Subcutaneous abdominal adipose tissue (tissue), 5 donors: Measurements from ENCODE around the gene TMEM101.
"Not testable (repeated sequence)": the region's sequence is repeated elsewhere in the genome, so short reads cannot be mapped to it uniquely, and the experiment has no call there.

Source experiments
- H3K27ac ChIP-seq: one replicate; pipeline ENCODE4 v1.7.0; 2013; ENCODE audit warnings: low read depth, mild to moderate bottlenecking, inconsistent platforms, low read length, moderate library complexity
- H3K27me3 ChIP-seq, 5 donors: one replicate each; pipeline ENCODE4 v1.7.0; 2013; ENCODE audit warnings: low read length in 5 of 5, inconsistent platforms in 1 of 5; ENCODE audit not compliant: control insufficient read depth in 5 of 5, insufficient read depth in 4 of 5
- H3K36me3 ChIP-seq, 5 donors: one replicate each; pipeline ENCODE4 v1.7.0; 2013; ENCODE audit warnings: low read length in 5 of 5; ENCODE audit not compliant: control insufficient read depth in 5 of 5, insufficient read depth in 5 of 5
- H3K4me1 ChIP-seq, 5 donors: one replicate each; pipeline ENCODE4 v1.7.0; 2013; ENCODE audit warnings: low read length in 5 of 5, mild to moderate bottlenecking in 3 of 5, moderate library complexity in 1 of 5; ENCODE audit not compliant: control insufficient read depth in 5 of 5, insufficient read depth in 5 of 5
- H3K4me3 ChIP-seq, 5 donors: one replicate each; pipeline ENCODE4 v1.7.0; 2013; ENCODE audit warnings: low read length in 5 of 5, low read depth in 1 of 5
- H3K9ac ChIP-seq, 5 donors: one replicate each; pipeline ENCODE4 v1.7.0; 2013; ENCODE audit warnings: low read length in 5 of 5, mild to moderate bottlenecking in 4 of 5, moderate library complexity in 3 of 5
- H3K9me3 ChIP-seq, 5 donors: one replicate each; pipeline ENCODE4 v1.7.0; 2013; ENCODE audit warnings: low read length in 5 of 5; ENCODE audit not compliant: control insufficient read depth in 5 of 5
- donor health status: healthy.
- donor health status: healthy.
- donor health status: healthy.
- donor health status: healthy.
- donor health status: healthy.

The TMEM101 gene

GRCh38 chr17:43978078-43978477 lies 36.7 kb downstream of the TMEM101 start:
- H3K27me3 ChIP-seq: peaks cover 11 to 22% (median 11%) of the 10 kb centered on the region in 5 donors
- no peak overlapping the region for H3K9ac ChIP-seq
- H3K27ac ChIP-seq: no peak overlapping the region
- no peaks in the 10 kb centered on the region for H3K36me3 ChIP-seq
- H3K9me3 ChIP-seq: no peaks in the 10 kb centered on the region
- no peaks in the 10 kb centered on the region for H3K4me1 ChIP-seq
- H3K4me3 ChIP-seq: no peak overlapping the region

- Histone ChIP-seq H3K9ac (no peak overlapping the region), H3K4me1 (no peaks in the 10 kb centered on the region), H3K27ac (no peak overlapping the region), H3K36me3 (no peaks in the 10 kb centered on the region), H3K9me3 (no peaks in the 10 kb centered on the region), H3K4me3 (no peak overlapping the region), H3K27me3 (peaks cover 3 to 13% (median 5%) of the 10 kb centered on the region in 5 donors)
Measured at GRCh38 chr17:43976963-43977837, 37.6 kb downstream of the TMEM101 start.

- no peak overlapping the region for H3K4me3 ChIP-seq
- no peak overlapping the region for H3K27ac ChIP-seq
- peaks cover 0 to 10% (median 5%) of the 10 kb centered on the region in 5 donors for H3K27me3 ChIP-seq
- no peak overlapping the region for H3K9ac ChIP-seq
- no peaks in the 10 kb centered on the region for H3K36me3 ChIP-seq
- H3K9me3 ChIP-seq: no peaks in the 10 kb centered on the region
- no peaks in the 10 kb centered on the region for H3K4me1 ChIP-seq
Measured at GRCh38 chr17:43975898-43976297, 38.9 kb downstream of the TMEM101 start.

- Histone ChIP-seq H3K4me1 (no peaks in the 10 kb centered on the region), H3K27ac (no peak overlapping the region), H3K9me3 (no peaks in the 10 kb centered on the region), H3K9ac (no peak overlapping the region), H3K36me3 (no peaks in the 10 kb centered on the region), H3K4me3 (no peak overlapping the region), H3K27me3 (peaks cover 0 to 10% (median 5%) of the 10 kb centered on the region in 5 donors)
Measured at GRCh38 chr17:43974382-43975266, 40.1 kb downstream of the TMEM101 start.

- not testable (repeated sequence) for H3K4me3 ChIP-seq, H3K4me1 ChIP-seq, H3K9ac ChIP-seq, H3K27ac ChIP-seq, H3K9me3 ChIP-seq, H3K36me3 ChIP-seq
- H3K27me3 ChIP-seq: peaks cover 0 to 12% (median 4%) of the 10 kb centered on the region in 5 donors
Measured at GRCh38 chr17:43972444-43973212, 42.1 kb downstream of the TMEM101 start.

GRCh38 chr17:43971436-43971835 lies 43.3 kb downstream of the TMEM101 start:
- H3K4me1 ChIP-seq, H3K27me3 ChIP-seq: not testable (repeated sequence)

DNA sequence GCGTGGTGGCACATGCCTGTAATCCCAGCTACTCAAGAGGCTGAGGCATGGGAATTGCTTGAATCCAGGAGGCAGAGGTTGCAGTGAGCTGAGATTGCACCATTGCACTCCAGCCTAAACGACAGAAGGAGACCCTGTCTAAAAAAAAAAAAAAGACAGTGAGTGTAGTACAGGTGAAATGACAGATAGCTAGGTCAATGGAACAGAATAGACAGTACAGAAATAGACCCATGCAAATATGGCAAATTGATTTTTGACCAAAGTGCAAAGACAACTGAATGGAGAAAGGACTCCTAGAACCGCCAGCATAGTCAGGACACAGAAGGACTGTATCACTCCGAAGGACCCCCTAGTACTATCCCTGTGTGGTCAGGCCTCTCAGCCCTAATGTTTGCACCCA lies 44.4 kb downstream of the TMEM101 start:
- H3K27me3 ChIP-seq: peaks cover 0 to 10% (median 2%) of the 10 kb centered on the region in 5 donors
- no peaks in the 10 kb centered on the region for H3K4me1 ChIP-seq
- no peak overlapping the region for H3K4me3 ChIP-seq
- H3K9me3 ChIP-seq: no peaks in the 10 kb centered on the region
- no peaks in the 10 kb centered on the region for H3K36me3 ChIP-seq
- H3K27ac ChIP-seq: no peak overlapping the region
- no peak overlapping the region for H3K9ac ChIP-seq

More at GRCh38 chr17:43971436-43971835, 43.3 kb downstream of the TMEM101 start:
- not testable (repeated sequence) for H3K9ac ChIP-seq, H3K9me3 ChIP-seq, H3K4me3 ChIP-seq, H3K36me3 ChIP-seq, H3K27ac ChIP-seq

- peaks cover 0 to 9% (median 6%) of the 10 kb centered on the region in 5 donors for H3K27me3 ChIP-seq
- H3K27ac ChIP-seq: no peak overlapping the region
- H3K9ac ChIP-seq: no peak overlapping the region
- H3K4me1 ChIP-seq: no peaks in the 10 kb centered on the region
- H3K36me3 ChIP-seq: no peaks in the 10 kb centered on the region
- H3K4me3 ChIP-seq: no peak overlapping the region
- no peaks in the 10 kb centered on the region for H3K9me3 ChIP-seq
Measured at GRCh38 chr17:43967251-43967875, 47.4 kb downstream of the TMEM101 start.

GRCh38 chr17:43966276-43966675 lies 48.5 kb downstream of the TMEM101 start:
- Histone ChIP-seq H3K4me3 (no peak overlapping the region), H3K27me3 (peaks cover 0 to 9% (median 7%) of the 10 kb centered on the region in 5 donors), H3K27ac (no peak overlapping the region), H3K9me3 (no peaks in the 10 kb centered on the region), H3K9ac (no peak overlapping the region), H3K4me1 (no peaks in the 10 kb centered on the region), H3K36me3 (no peaks in the 10 kb centered on the region)
